Measurements from ENCODE around the gene TM9SF4.

TM9SF4 gene

DNA sequence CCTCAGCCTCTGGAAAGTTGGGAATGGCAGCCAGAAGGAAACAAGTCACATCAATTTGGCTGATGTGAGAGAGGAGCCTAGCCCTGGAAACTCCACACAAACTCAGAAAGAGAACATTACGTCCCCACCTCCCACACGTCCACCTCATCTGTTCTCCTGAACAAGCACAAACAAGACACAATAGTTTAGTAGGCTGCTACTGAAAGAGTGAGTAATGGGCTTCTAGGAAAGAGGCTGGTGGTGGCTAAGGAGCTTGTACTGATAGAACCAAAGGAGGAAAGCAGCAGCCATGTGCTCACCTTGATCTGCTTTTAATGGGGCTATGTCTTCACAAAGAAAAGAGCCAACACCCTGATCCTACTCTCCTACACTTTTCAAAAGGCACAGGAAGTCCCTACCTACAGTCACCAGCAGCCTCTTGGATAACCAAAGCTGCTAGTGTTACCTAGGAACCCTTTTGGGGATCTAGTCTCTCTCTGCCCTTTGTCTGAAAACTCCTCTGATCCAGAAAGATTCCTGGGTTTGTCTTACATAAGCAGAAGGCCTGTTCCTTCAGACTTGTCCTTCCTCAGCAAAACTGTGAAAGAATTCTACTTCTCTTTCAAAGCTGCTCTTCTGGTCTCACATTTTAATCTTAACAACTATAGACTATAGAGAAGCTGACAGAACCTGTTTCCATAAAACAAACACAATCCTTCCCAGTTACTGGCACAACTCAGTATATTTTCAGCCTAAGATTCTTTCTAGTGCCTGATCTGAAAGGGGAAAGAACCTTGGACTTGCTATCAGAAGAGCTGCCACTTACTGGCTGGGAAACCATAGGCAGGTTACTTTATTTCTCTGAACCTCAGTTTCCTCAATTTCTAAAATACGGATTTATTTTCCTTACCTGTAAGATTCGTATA lies 94.9 kb downstream of the TM9SF4 start:
- no peak for DNase-seq (ENCODE audit: low read depth, low spot score)
- Histone ChIP-seq H3K4me3 (peak overlapping the region; percentile 99; the same call in 1 of the 2 replicates), H3K9ac (ENCODE audit: insufficient read length) (peak overlapping the region; percentile 100), H3K9me3 (ENCODE audit: low read depth, low read length) (no peaks in the 10 kb centered on the region), H3K36me3 (ENCODE audit: insufficient read depth, low read length) (peaks cover 56% of the 10 kb centered on the region), H3K27ac (peak overlapping the region; percentile 29; the same call in 1 of the 2 replicates)
- TF ChIP-seq POLR2AphosphoS5 (IDR thresholded peaks at IDR 0.05; ENCODE audit: borderline replicate concordance, low read depth, low read length) = no peak
- no peak for TF ChIP-seq FOXP2 (optimal IDR thresholded peaks at IDR 0.05; ENCODE audit: control extremely low read depth, extremely low read length, insufficient read depth)
- TF ChIP-seq EZH2 (IDR thresholded peaks at IDR 0.05) = no peak

DNA sequence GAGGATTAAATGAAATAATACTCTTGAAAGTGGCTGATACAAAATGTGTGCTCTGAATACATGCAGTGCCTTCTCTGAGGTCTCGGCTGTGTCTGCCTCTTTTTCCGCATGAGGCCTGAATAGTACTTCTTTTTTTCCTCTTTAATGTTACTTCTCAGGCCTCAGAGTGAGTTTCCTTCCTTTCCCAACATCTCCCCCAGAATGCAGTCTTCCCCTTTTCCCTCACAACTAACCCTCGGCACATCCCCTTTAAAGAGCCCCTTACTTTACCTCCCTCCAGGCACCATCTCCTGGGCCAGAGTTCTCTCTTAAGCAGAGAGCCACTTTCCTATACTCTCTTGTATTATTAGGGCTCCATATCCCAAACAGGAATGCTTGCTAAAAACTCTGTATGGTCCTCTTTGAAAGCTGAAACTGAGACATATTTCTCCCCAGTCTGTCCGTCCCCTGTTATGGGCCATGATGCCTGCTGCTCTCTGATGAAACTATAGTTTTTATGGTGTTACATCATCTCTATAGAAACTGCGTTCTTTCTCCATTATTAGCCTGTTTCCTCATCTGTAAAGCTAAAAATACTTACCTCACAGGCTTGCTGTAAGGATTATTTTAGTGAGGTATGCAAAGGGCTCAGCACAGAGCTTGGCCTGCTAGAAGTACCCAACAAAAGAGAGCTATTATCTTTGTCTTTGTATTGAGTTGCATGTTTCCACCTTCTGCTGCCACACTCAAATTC lies 95.8 kb downstream of the TM9SF4 start:
- H3K9me3 ChIP-seq (ENCODE audit: low read depth, low read length) = no peaks in the 10 kb centered on the region
- peaks cover 58% of the 10 kb centered on the region for H3K36me3 ChIP-seq (ENCODE audit: insufficient read depth, low read length)
- H3K27ac ChIP-seq = peak overlapping the region; percentile 29; the same call in 1 of the 2 replicates
- H3K4me3 ChIP-seq = peak overlapping the region; percentile 99
- TF ChIP-seq POLR2AphosphoS5 (IDR thresholded peaks at IDR 0.05; ENCODE audit: borderline replicate concordance, low read depth, low read length) (no peak), EZH2 (IDR thresholded peaks at IDR 0.05) (no peak), FOXP2 (optimal IDR thresholded peaks at IDR 0.05; ENCODE audit: control extremely low read depth, extremely low read length, insufficient read depth) (no peak)
- peak overlapping the region; percentile 100 for H3K9ac ChIP-seq (ENCODE audit: insufficient read length)
- no peak for DNase-seq (ENCODE audit: low read depth, low spot score)

DNA sequence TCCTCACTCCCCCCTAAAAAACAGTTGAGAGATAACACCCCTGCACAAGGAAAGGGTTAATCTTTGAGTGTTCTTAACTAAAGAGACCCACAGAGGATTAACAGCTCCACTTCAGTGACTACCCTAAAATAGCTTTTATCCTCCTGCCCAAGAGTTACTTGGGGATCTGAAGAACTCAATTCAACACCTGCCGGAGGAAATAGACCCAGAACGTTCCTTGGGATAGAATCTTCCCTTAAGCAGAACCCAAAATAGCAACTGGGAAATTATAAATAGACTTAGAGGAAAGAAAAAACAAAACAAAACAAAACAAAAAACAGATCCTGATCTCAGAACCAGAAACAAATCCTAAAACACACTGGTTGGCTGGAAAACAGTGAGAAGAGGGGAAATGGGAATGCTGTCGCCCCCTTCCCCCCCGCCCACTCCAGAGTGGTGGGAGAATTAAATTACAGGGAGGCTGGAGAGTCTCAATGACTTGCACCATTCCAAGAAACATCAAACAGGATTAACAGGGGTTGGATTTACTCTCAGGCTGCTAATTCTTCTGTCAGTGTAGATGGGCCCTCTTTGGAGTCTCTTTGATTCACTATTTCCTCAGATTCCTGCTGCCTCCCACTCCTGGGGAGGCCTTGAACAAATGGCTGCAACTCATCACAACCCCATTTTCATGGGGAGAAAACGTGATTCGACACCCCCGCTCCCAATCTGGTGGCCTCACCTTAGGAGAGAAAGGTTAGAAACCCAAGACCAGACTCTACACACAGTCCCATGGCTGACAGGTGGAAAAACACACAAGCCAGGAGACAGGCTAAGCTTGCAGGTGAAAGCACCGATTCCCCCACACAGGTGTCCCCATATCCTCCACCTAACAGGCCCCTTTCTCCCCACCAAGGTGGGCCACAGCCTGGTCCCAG lies 96.6 kb downstream of the TM9SF4 start:
- TF ChIP-seq POLR2AphosphoS5 (IDR thresholded peaks at IDR 0.05; ENCODE audit: borderline replicate concordance, low read depth, low read length) (no peak), EZH2 (IDR thresholded peaks at IDR 0.05) (no peak), FOXP2 (optimal IDR thresholded peaks at IDR 0.05; ENCODE audit: control extremely low read depth, extremely low read length, insufficient read depth) (no peak)
- peak overlapping the region; percentile 100 for H3K9ac ChIP-seq (ENCODE audit: insufficient read length)
- no peaks in the 10 kb centered on the region for H3K9me3 ChIP-seq (ENCODE audit: low read depth, low read length)
- no peak for DNase-seq (ENCODE audit: low read depth, low spot score)
- H3K4me3 ChIP-seq = peak overlapping the region; percentile 99
- H3K36me3 ChIP-seq (ENCODE audit: insufficient read depth, low read length) = peaks cover 59% of the 10 kb centered on the region
- peak overlapping the region; percentile 29; the same call in 1 of the 2 replicates for H3K27ac ChIP-seq

DNA sequence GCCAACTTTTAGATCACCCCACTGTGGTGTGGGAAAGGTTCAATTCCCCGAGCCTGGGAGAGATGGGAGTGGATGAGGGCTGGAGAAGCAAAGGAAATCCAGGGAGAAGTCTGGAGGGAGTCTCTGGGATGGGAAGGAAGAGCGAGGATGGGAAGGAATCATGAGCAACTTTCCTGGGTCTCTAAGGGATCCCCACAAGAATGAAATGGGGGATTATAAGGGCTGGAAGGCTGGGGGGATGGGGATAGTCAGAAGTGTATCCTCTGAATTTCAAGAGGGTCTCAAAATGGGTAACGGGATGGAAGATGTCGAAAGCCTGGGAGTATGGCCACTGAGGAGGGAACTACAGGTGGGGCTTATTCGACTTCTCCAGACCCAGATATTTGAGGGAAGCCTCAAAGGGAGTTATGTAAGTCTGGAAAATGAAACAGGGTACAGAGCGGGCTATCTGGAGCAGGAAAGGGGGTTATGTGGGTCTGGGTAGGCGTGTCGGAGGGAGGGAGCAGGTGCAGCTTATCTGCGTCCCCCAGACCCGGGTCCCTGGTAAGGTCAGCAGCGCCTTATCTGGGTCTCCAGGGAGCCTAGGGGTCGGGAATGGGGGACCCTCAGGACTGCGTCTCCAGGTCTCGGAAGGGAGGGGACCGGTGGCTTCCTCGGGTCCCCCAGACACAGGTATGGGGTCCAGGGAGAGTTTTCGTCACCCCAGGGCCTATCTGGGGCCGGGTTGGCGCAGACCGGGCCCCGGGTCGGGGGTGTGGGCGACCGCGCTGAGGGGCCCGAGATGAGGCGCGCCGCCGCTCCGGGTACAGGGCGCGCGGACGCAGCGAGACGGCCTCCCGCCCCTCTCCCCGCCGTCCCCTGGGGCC lies 97.5 kb downstream of the TM9SF4 start:
- H3K36me3 ChIP-seq (ENCODE audit: insufficient read depth, low read length) = peaks cover 58% of the 10 kb centered on the region
- TF ChIP-seq POLR2AphosphoS5 (IDR thresholded peaks at IDR 0.05; ENCODE audit: borderline replicate concordance, low read depth, low read length) (no peak), FOXP2 (optimal IDR thresholded peaks at IDR 0.05; ENCODE audit: control extremely low read depth, extremely low read length, insufficient read depth) (no peak), EZH2 (IDR thresholded peaks at IDR 0.05) (no peak)
- peak overlapping the region; percentile 99 for H3K4me3 ChIP-seq
- peak overlapping the region; percentile 74 for H3K27ac ChIP-seq
- no peaks in the 10 kb centered on the region for H3K9me3 ChIP-seq (ENCODE audit: low read depth, low read length)
- peak overlapping the region; percentile 100 for H3K9ac ChIP-seq (ENCODE audit: insufficient read length)
- DNase-seq (ENCODE audit: low read depth, low spot score) = no peak

DNA sequence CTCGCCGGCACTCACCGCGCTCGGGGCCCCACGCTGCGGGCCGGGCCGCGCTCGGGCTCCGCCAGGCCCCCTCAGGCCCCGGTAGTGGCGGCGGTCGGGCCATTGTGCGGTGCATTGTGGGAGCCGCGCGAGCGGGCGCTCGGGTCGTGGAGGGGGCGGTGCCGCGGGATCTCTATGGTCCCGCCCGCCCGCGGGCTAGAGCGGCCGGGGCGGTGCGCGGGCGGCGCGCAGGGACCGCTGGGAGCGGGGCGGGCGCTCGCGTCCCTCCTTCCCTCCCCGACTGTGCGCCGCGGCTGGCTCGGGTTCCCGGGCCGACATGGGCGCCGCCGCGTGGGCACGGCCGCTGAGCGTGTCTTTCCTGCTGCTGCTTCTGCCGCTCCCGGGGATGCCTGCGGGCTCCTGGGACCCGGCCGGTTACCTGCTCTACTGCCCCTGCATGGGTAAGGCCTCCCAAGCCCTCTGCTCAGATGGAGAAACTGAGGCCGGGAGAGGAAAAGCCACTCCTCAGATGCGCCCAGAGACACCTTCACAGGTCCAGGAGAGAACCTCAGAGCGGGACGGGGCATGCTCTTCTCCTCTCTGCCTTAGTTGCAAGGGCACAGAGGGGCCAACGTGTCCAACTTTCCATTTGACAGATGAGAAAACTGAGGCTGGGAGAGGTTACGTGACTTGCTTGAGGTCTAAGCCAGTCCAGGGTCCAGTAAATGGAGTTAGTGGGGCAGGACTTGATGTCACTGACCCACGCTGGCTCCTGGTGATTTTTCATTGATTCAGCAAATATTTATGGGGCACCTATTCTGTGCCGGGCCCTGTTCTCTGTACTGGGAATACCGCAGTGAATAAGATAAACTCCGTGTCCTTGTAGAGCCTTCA lies 98.3 kb downstream of the TM9SF4 start, which contains the start of the genes PLAGL2 and POFUT1:
Gene PLAGL2, minus strand, starts transcription at position 118 of the 873 bp plus-strand sequence. CDS start 5,565 bp downstream, outside the sequence.
Gene POFUT1, plus strand, starts transcription at position 255 of the 873 bp plus-strand sequence. Its CDS starts 62 bp downstream, at position 317.
- no peak for DNase-seq (ENCODE audit: low read depth, low spot score)
- H3K36me3 ChIP-seq (ENCODE audit: insufficient read depth, low read length) = peaks cover 55% of the 10 kb centered on the region
- TF ChIP-seq POLR2AphosphoS5 (IDR thresholded peaks at IDR 0.05; ENCODE audit: borderline replicate concordance, low read depth, low read length) (peak; percentile 87), FOXP2 (optimal IDR thresholded peaks at IDR 0.05; ENCODE audit: control extremely low read depth, extremely low read length, insufficient read depth) (no peak)
- peak within 1 kb of the TSS; percentile 74 for H3K27ac ChIP-seq
- peak within 1 kb of the TSS; percentile 100 for H3K9ac ChIP-seq (ENCODE audit: insufficient read length)
- peak within 1 kb of the TSS; percentile 99 for H3K4me3 ChIP-seq
- H3K9me3 ChIP-seq (ENCODE audit: low read depth, low read length) = no peaks in the 10 kb centered on the region

DNA sequence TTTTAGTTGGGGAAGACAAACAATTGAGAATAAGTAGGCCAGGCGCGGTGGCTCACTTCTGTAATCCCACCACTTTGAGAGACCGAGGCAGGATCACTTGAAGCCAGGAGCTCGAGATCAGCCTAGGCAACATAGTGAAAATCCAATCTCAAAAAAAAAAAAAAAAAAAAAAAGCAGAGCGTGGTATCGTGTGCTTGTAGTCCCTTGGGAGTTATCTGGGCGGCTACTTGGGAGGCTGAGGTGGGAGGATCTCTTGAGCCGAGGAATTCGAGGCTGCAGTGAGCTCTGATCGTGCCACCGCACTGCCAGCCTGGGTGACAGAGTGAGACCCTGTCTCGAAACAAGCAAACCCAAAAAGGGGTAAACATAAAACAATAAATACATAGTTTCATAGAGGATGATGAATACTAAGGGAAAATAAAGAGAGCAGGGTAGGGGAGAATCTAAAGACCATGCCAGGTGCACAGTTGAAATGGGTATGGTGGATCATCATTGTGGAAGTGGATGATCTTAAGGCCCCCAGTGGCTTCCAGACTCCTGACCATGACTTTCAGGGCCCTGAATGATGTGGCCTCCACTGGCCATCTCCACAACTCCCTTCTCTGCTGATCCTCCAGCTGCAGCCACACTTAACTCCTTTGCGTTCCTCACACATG lies 99.1 kb downstream of the TM9SF4 start:
- Histone ChIP-seq H3K4me3 (peak overlapping the region; percentile 99), H3K27ac (peak overlapping the region; percentile 2; the same call in 1 of the 2 replicates)

More for the DNA sequence above, 99.1 kb downstream of the TM9SF4 start:
- Histone ChIP-seq H3K9me3 (ENCODE audit: low read depth, low read length) (no peaks in the 10 kb centered on the region), H3K9ac (ENCODE audit: insufficient read length) (peak overlapping the region; percentile 100), H3K36me3 (ENCODE audit: insufficient read depth, low read length) (peaks cover 47% of the 10 kb centered on the region)
- TF ChIP-seq FOXP2 (optimal IDR thresholded peaks at IDR 0.05; ENCODE audit: control extremely low read depth, extremely low read length, insufficient read depth) (no peak), POLR2AphosphoS5 (IDR thresholded peaks at IDR 0.05; ENCODE audit: borderline replicate concordance, low read depth, low read length) (no peak)
- DNase-seq (ENCODE audit: low read depth, low spot score) = no peak
